Jurkat, Clone E6-1 (cell line): ENCODE results near the gene ADCY5.

Experiments used
- DNase-seq: peaks from one replicate; pipeline ENCODE4 v3.0.0-alpha.2; 2011; ENCODE audit warnings: low read depth, low spot score
- H3K4me3 ChIP-seq: 2 replicates; pipeline ENCODE4 v1.5.1; 2011; ENCODE audit warnings: mild to moderate bottlenecking, low read length, control low read depth, moderate library complexity

Gene ADCY5

GRCh38 chr3:123287051-123287961 is 161.6 kb downstream of the ADCY5 start:
- H3K4me3 ChIP-seq = no peak overlapping the region
- DNase-seq = no peak

- H3K4me3 ChIP-seq = no peak overlapping the region
- DNase-seq = peak; percentile 69
These were observed 162.4 kb downstream of the ADCY5 start for GRCh38 chr3:123286308-123287023.

GRCh38 chr3:123285931-123286307 is 163.0 kb downstream of the ADCY5 start:
- no peak overlapping the region for H3K4me3 ChIP-seq
- DNase-seq = no peak

GRCh38 chr3:123285479-123285878 is 163.4 kb downstream of the ADCY5 start:
- no peak for DNase-seq
- H3K4me3 ChIP-seq = no peak overlapping the region

- no peak overlapping the region for H3K4me3 ChIP-seq
- no peak for DNase-seq
These were observed 163.8 kb downstream of the ADCY5 start for GRCh38 chr3:123285066-123285465.

- DNase-seq = no peak
- H3K4me3 ChIP-seq = no peak overlapping the region
These were observed 164.4 kb downstream of the ADCY5 start for GRCh38 chr3:123284399-123285010.

GRCh38 chr3:123283657-123284398 is 165.1 kb downstream of the ADCY5 start:
- no peak overlapping the region for H3K4me3 ChIP-seq
- no peak for DNase-seq

GRCh38 chr3:123283074-123283473 is 165.8 kb downstream of the ADCY5 start:
- DNase-seq = no peak
- H3K4me3 ChIP-seq = no peak overlapping the region

- no peak overlapping the region for H3K4me3 ChIP-seq
- no peak for DNase-seq
These were observed 166.4 kb downstream of the ADCY5 start for GRCh38 chr3:123282461-123282860.

- DNase-seq = no peak
- H3K4me3 ChIP-seq = no peak overlapping the region
These were observed 167.0 kb downstream of the ADCY5 start for GRCh38 chr3:123281929-123282328.

- no peak overlapping the region for H3K4me3 ChIP-seq
- no peak for DNase-seq
These were observed 167.5 kb downstream of the ADCY5 start for GRCh38 chr3:123281406-123281805.

GRCh38 chr3:123279121-123279520 is 169.8 kb downstream of the ADCY5 start:
- DNase-seq = no peak
- H3K4me3 ChIP-seq = no peak overlapping the region

- H3K4me3 ChIP-seq = no peak overlapping the region
- DNase-seq = no peak
These were observed 170.4 kb downstream of the ADCY5 start for GRCh38 chr3:123278446-123278845.

GRCh38 chr3:123277106-123277505 is 171.8 kb downstream of the ADCY5 start:
- no peak overlapping the region for H3K4me3 ChIP-seq
- no peak for DNase-seq

- no peak overlapping the region for H3K4me3 ChIP-seq
- DNase-seq = no peak
These were observed 172.4 kb downstream of the ADCY5 start for GRCh38 chr3:123276346-123277006.

- no peak for DNase-seq
- H3K4me3 ChIP-seq = no peak overlapping the region
These were observed 173.2 kb downstream of the ADCY5 start for GRCh38 chr3:123275691-123276090.

- H3K4me3 ChIP-seq = no peak overlapping the region
- no peak for DNase-seq
These were observed 176.3 kb downstream of the ADCY5 start for GRCh38 chr3:123272547-123272946.

- no peak for DNase-seq
- no peak overlapping the region for H3K4me3 ChIP-seq
These were observed 177.3 kb downstream of the ADCY5 start for GRCh38 chr3:123271466-123272159.
